ENCODE measurements around the gene PLEKHM2. TPM values are rescaled to one million over a fixed set of nuclear protein-coding genes. Genes with fewer than 3 reads are reported as not detected.
"Not testable (repeated sequence)": the region's sequence is repeated elsewhere in the genome, so short reads cannot be mapped to it uniquely, and the experiment has no call there.

The PLEKHM2 gene, protein sequence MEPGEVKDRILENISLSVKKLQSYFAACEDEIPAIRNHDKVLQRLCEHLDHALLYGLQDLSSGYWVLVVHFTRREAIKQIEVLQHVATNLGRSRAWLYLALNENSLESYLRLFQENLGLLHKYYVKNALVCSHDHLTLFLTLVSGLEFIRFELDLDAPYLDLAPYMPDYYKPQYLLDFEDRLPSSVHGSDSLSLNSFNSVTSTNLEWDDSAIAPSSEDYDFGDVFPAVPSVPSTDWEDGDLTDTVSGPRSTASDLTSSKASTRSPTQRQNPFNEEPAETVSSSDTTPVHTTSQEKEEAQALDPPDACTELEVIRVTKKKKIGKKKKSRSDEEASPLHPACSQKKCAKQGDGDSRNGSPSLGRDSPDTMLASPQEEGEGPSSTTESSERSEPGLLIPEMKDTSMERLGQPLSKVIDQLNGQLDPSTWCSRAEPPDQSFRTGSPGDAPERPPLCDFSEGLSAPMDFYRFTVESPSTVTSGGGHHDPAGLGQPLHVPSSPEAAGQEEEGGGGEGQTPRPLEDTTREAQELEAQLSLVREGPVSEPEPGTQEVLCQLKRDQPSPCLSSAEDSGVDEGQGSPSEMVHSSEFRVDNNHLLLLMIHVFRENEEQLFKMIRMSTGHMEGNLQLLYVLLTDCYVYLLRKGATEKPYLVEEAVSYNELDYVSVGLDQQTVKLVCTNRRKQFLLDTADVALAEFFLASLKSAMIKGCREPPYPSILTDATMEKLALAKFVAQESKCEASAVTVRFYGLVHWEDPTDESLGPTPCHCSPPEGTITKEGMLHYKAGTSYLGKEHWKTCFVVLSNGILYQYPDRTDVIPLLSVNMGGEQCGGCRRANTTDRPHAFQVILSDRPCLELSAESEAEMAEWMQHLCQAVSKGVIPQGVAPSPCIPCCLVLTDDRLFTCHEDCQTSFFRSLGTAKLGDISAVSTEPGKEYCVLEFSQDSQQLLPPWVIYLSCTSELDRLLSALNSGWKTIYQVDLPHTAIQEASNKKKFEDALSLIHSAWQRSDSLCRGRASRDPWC
- total RNA-seq = 44.5 and 67.7 TPM in 2 replicates

DNA sequence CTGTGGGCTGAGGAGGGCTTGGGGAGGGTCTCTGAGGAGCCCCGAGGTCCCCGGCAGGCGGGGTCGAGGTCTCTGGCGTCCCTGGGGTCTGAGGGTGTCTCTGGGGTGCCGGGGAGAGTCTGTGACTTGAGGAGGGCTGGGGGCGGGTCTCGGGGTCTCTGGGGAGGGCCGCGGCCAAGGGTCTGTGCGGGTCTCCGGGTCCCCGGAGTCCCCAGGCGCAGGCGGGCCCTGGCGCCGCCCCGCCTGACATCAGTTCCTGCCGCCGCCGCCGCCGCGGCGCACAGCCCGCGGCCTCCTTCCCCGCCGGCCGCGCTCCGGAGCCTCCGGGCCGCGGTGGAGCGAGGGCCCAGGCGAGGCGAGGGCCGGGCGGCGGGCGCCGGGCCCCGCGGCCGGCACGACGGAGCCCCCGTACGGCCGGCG is at the start of gene PLEKHM2:
Gene PLEKHM2 (plus strand): TSS at position 279 of the 420 bp plus-strand sequence. CDS start 239 bp downstream, outside the sequence.
- DNase-seq (ENCODE audit: extremely low read depth, low read depth, low spot score) = no peak

DNA sequence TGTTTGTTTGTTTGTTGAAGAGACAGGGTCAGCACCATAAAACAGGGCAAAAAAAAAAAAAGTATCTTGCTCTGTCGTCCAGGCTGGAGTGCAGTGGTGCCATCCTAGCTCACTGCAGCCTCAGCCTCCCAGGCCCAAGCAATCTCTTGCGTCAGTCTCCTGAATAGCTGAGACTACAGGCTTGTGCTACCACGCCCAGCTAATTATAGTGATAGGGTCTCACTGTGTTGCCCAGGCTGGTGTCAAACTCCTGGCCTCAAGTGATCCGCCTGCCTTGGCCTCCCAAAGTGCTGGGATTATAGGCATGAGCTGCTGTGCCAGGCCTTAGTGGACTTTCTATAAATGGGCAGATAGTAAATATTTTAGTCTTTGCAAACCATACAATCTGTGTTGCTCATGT is 47.7 kb upstream of the PLEKHM2 start:
- DNase-seq (ENCODE audit: extremely low read depth, low read depth, low spot score) = no peak

DNA sequence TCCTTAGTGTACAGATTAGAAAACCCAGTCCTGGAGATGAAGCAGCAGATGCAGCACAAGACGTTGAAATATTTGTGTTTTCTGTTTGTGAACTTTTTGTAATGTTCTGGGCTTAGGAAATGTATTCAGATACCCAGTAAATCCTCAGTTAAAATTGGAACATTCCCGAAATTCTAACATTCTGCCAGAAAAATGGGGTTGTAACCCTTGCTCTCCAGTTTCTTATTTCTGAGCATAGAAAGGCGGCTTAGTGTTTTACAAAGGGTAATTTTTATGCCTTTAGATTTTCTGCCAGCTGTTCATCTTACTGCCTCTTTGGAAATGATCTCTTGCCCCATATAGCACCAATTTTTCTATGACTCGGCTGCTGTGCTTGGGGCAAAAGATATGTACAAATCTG is 46.3 kb upstream of the PLEKHM2 start:
- no peak for DNase-seq (ENCODE audit: extremely low read depth, low read depth, low spot score)

DNA sequence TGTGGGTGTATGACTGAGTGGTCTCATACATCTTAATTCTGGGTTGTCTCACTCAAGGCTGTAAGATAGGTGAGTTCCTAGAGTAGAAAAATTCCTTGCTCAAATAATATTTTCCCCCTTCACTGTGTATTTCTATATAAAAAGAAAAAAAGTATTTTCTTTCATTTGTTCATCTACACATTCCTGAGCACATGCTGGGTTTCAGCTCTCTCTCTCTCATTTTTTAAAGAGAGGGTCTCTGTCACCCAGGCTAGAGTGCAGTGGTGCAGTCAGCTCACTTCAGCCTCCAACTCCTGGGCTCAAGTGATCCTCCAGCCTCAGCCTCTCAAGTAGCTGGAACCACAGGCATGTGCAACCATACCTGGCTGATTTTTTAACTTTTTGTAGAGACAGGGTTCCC is 44.9 kb upstream of the PLEKHM2 start:
- no peak for DNase-seq (ENCODE audit: extremely low read depth, low read depth, low spot score)

DNA sequence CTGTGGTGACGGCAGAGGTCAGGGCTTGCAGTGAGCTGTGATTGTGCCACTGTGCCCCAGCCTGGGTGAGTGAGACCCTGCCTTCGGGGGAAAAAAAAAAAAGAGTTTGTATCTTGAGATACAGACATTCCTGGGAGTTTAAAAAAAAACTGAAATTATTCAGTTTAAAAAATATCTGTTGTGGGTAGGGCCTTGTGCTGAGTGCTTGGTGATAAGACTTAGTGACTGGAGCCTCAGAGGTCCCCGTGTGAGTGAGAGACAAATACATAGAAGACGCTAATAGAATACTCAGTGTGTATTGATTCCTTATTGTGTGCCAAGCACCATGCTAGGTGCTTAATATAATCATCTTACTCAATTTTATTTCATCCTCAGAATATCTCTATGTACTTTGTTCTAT is 44.2 kb upstream of the PLEKHM2 start:
- DNase-seq (ENCODE audit: extremely low read depth, low read depth, low spot score) = no peak

DNA sequence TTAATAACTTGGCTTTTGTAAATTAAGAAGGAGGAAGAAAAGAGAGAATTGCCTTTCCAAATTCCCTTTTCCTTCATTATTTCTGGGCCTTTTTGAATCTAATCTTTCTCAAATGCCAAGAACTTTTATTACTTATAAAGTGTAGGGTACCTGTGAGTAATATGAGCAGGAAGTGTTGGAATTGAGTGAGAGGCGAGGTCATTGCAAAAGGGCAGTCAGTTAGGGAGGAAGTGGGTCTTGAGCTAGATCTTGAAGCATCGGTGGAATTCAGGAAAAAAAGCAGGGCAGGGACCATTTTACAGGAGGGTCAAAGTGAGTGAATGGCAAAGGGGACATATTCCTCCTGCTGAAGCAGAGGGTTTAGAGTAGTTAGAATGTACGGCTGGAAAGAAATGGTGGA is 43.5 kb upstream of the PLEKHM2 start:
- DNase-seq (ENCODE audit: extremely low read depth, low read depth, low spot score) = no peak

DNA sequence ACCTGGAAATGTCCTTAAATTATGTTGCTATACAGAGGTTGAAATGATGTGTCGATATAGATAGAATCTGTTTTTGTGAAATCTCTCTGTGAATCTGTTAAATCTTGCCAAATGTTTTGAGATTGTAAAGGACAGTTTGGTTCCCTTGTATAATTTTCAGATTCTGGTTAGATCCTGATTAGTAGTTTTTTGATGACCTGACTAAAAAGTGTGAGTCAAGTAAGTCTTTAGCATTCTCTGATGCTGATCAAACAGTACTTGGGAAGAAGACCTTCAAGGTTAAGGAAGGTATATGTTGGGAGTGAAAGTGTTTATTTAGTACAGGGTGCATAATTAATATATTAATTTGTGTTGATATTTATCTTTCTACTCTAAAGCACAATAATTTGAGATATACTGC is 34.2 kb upstream of the PLEKHM2 start:
- no peak for DNase-seq (ENCODE audit: extremely low read depth, low read depth, low spot score)

DNA sequence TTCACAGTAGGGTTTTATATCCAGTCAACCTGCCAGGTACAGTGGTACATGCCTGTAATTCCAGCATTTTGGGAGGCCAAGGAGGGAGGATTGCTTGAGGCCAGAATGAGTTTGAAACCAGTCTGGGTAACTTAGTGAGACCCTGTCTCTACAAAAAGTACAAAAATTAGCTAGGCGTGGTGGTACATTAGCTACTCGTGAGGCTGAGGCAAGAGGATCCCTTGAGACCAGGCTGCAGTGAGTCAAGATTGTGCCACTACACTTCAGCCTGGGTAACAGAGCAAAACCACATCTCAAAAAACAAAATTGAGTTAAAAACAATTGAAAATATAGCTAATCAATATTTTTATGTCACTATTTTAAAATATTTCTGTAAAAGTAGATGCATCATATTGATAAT is 33.7 kb upstream of the PLEKHM2 start:
- DNase-seq (ENCODE audit: extremely low read depth, low read depth, low spot score) = no peak

DNA sequence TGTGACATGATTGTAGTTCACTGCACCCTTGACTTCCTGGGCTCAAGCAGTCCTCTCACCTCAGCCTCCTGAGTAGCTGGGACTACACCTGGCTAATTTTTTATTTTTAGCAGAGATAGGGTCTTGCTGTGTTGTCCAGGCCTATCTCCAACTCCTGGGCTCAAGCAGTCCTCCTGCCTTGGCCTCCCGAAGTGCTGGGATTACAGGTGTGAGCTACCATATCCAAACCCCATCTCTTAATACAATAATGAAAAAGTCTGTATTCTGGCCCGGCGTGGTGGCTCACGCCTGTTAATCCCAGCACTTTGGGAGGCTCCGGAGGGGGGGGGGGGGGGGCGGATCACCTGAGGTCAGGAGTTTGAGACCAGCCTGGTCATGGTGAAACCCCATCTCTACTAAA is 32.0 kb upstream of the PLEKHM2 start:
- DNase-seq (ENCODE audit: extremely low read depth, low read depth, low spot score) = not testable (repeated sequence)

DNA sequence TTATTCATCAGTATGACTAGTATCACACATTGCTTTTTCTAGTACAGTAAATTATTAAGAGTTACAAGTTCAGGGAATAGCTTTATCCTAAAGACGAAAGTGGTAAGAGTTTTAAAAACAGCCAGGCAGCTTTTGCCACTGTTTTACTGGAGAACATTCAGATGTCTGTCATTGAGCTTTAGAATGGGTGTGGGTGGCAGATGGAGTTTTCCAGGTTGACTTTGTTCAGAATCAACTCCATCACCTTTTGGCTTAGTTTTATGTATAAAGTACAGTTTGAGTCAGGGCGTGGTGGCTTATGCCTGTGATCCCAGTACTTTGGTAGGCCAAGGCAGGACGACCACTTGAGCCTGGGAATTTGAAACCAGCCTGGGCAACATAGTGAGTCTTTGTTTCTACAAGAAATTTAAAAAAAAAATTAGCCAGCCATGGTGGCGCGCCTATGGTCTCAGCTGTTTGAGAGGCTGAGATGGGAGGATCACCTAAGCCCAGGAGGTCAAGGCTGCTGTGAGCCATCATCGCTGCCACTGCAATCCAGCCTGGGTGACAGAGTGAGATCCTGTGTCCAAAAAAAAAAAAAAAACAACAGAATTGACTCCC is 29.9 kb upstream of the PLEKHM2 start:
- no peak for DNase-seq (ENCODE audit: extremely low read depth, low read depth, low spot score)

DNA sequence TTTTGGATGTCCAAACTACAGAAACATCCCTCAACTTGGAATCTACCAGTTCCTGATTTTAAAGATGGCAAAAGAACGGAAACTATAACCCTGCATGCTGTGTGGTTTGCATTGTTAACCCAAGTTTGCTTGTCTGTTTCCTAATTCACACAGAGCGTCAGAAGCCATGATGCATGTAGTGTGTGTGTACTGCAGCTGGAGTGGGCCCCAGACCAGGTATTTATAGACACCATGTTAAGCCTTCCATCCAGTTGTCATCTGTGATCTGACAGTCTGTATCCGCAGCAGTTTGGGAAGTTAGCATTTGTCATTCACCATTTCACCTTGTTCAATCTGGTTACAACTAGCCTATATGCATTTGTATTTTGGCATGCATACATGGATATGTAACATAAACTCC is 27.7 kb upstream of the PLEKHM2 start:
- DNase-seq (ENCODE audit: extremely low read depth, low read depth, low spot score) = no peak

DNA sequence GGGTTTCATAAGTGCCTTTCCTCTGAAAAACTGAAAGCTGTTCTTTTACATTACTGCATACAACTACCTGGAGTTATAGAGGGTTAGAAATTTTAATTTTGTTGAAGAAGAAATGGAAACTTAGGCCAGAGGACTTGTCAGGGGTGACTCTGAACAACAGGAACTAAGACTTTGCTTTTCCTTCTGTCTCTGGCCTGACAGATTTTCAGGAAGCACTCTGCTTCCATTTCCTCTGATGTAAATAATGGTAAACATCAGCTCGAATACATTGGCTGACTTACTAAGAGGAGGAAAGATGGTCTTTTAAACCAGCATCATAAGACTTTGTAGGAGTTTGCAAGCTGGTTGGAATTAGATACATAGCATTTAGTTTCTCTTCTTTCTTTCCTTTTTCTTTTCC is 27.1 kb upstream of the PLEKHM2 start:
- no peak for DNase-seq (ENCODE audit: extremely low read depth, low read depth, low spot score)

DNA sequence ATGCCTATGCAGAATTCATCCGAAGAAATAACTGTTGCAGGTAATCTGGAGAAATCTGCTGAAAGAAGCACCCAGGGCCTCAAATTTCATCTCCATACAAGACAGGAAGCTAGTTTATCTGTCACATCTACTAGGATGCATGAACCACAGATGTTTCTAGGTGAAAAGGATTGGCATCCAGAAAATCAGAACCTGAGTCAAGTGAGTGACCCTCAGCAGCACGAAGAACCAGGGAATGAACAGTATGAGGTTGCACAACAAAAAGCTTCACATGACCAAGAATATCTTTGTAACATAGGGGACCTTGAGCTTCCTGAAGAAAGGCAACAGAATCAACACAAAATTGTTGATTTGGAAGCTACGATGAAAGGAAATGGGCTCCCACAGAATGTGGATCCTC is 24.0 kb upstream of the PLEKHM2 start:
- no peak for DNase-seq (ENCODE audit: extremely low read depth, low read depth, low spot score)

DNA sequence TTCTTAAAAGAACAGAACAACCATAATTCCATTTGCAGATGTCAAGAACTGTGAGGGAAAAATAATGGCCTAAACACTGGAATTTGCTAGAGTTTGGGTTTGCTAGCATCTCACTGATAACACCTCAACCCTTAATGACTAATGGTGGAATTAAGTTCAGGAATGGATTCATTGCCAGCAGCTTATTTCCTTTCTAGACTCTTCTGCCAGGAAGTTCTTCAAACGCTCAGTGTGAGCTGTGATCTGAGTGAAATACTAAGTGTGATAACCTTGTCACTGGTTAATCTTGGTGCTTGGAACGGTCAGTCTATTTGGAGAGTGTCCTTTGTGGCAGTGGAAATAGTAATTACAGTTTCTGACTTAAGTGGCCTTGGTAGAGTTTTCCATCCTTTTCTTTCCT is 21.6 kb upstream of the PLEKHM2 start:
- no peak for DNase-seq (ENCODE audit: extremely low read depth, low read depth, low spot score)

DNA sequence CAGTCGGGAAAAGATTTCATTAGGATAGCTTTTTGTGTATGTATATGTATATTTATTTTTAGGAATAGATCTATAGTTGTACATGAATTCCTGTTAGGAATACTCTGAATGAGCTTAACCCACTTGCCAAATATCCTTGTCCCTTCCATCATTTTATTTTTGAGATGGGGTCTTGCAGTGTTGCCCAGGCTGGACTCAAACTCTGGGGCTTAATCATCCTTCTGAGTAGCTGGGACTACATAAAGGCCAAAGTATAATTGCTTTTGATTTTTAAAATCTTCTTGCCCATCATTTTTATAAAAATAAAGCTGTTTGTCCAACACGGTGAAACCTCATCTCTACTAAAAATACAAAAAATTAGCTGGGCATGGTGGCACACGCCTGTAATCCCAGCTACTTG is 20.2 kb upstream of the PLEKHM2 start:
- DNase-seq (ENCODE audit: extremely low read depth, low read depth, low spot score) = no peak

DNA sequence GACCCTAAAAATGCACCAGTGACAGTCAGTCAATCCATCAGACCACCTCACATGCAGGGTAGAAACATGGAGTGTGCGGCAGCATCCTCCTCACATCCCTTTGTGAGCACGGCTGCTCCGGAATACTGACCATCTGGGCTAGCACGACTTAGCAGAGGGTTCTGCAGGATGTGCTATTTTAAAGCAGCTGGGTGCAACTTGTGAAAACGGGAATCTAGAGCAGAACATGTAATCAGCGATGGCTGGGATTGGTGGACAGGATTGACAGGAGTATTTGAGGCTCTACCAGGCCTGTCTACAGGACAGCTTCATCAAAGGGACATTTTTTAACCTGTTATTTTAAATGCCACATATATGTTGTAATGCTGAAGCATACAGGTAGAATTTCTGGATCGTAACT is 16.8 kb upstream of the PLEKHM2 start:
- no peak for DNase-seq (ENCODE audit: extremely low read depth, low read depth, low spot score)

DNA sequence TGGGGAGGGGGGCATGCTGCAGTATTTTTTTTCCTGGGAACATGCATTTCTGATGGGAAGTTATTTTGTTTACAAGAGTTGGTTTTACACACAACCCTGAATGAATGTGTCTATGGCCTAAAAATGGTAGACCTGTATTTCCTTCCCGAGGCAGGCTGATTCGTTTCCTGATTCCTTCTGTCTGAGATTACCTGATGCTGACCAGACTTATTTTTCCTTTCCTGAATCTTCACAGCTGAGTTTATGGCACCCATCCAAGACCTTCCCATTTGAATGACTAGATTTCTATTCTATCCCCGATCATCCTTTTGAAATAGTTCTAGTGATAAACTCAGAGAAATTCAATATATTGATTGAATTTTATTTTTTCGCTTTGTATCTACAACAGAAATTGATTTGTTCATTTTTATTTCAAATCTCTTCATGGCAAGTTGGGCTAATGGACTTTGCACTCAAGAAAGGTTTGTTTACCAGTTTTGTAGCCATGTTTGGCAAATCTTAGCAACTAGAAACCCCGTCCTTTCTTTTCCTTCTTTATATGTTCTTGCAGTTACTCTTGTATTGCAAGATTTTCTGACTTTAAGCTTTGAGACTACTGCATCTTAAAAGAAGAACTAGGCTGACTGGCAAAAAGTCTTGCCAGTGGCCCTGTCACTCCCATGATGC is 15.9 kb upstream of the PLEKHM2 start:
- DNase-seq (ENCODE audit: extremely low read depth, low read depth, low spot score) = no peak

DNA sequence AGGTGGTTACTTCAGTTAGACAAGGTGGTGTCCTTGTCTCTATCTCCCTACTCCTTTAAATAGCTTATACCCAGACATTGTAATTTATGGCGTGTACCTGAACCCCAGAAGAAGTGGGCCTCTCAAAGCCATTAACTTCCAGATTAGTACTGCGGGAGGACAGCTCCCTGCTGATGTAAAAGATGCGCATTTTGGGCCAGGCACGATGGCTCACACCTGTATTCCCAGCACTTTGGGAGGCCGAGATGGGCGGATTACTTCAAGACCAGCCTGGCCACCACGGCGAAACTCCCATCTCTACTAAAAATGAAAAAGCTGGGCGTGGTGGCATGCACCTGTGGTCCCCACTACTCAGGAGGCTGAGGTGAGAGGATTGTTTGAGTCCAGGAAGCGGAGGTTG is 15.0 kb upstream of the PLEKHM2 start:
- no peak for DNase-seq (ENCODE audit: extremely low read depth, low read depth, low spot score)

DNA sequence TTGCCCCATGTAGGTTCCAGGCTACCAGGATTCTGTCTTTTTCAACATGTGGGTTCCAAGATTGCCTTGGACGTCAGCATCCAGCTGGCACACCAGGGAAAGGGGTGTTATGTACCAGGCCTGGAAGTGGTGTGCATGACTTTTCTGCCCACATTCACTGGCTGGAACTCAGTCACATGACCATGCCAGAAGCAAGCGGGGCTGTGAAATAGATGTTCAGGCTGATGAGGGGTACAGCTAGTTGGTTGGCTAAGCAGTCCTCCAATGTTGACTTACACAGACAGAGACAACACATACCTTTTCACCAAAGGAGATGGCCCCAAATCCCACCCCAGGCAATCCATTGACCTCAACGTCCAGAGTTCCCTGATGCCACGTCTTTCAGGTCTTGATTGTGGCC is 14.3 kb upstream of the PLEKHM2 start:
- no peak for DNase-seq (ENCODE audit: extremely low read depth, low read depth, low spot score)

DNA sequence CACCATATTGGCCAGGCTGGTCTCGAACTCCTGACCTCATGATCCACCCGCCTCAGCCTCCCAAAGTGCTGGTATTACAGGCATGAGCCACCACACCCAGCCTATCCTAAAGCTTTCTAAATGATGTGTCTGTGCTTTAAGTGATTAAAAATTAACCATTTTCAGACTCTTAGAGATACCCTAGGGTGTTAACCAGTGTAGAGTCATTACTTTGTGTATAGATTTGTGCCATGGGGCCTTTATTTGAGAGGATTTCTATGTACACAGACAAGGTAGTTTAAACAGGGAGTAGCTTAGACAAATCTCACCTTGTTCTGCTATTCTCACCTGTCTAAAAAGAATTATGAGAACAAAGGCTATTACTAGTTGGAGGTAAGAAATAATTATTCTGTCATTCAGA is 12.7 kb upstream of the PLEKHM2 start:
- no peak for DNase-seq (ENCODE audit: extremely low read depth, low read depth, low spot score)
